Measurements from ENCODE around the gene MISP. TPM values are rescaled to one million over a fixed set of nuclear protein-coding genes. Genes with fewer than 3 reads are reported as not detected.

Gene MISP
- total and polyA plus RNA-seq, 2 experiments from 2014 or later: 43.7 to 50.9 TPM

GRCh38 chr19:748274-748598 is 2.7 kb upstream of the MISP start:
- H4K20me1 ChIP-seq (ENCODE audit: insufficient read depth, poor library complexity, severe bottlenecking): no peaks in the 10 kb centered on the region
- TF ChIP-seq, protein P1, sequence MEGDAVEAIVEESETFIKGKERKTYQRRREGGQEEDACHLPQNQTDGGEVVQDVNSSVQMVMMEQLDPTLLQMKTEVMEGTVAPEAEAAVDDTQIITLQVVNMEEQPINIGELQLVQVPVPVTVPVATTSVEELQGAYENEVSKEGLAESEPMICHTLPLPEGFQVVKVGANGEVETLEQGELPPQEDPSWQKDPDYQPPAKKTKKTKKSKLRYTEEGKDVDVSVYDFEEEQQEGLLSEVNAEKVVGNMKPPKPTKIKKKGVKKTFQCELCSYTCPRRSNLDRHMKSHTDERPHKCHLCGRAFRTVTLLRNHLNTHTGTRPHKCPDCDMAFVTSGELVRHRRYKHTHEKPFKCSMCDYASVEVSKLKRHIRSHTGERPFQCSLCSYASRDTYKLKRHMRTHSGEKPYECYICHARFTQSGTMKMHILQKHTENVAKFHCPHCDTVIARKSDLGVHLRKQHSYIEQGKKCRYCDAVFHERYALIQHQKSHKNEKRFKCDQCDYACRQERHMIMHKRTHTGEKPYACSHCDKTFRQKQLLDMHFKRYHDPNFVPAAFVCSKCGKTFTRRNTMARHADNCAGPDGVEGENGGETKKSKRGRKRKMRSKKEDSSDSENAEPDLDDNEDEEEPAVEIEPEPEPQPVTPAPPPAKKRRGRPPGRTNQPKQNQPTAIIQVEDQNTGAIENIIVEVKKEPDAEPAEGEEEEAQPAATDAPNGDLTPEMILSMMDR (IDR thresholded peaks at IDR 0.05; ENCODE audit: poor library complexity): no peak
- TF ChIP-seq EZH2phosphoT487 (IDR thresholded peaks at IDR 0.05; ENCODE audit: low read depth, severe bottlenecking, unreplicated experiment) (no peak), EZH2 (IDR thresholded peaks at IDR 0.05; ENCODE audit: borderline replicate concordance) (no peak)
- no peaks in the 10 kb centered on the region for H3K79me2 ChIP-seq
- H3K4me1 ChIP-seq (ENCODE audit: insufficient read depth): peaks cover 12% of the 10 kb centered on the region
- DNase-seq (ENCODE audit: low spot score): peak; percentile 63
- H3K4me3 ChIP-seq: no peak overlapping the region
- H3K9me2 ChIP-seq (replicated peaks; ENCODE audit: insufficient read depth): no peaks in the 10 kb centered on the region
- no peaks in the 10 kb centered on the region for H3K9me3 ChIP-seq (ENCODE audit: low read depth)
- no peak overlapping the region for H3K4me2 ChIP-seq
- H3K36me3 ChIP-seq (replicated peaks; ENCODE audit: insufficient read depth, low read depth): no peaks in the 10 kb centered on the region
- H3K27me3 ChIP-seq: no peaks in the 10 kb centered on the region
- 80% methylated on average over 9 of the region's 14 CpGs for WGBS (ENCODE audit: low lambda C conversion rate, missing lambda C conversion rate)
- H3K27ac ChIP-seq: peak overlapping the region; percentile 68
- H2AFZ ChIP-seq: no peak overlapping the region

GRCh38 chr19:749811-750210 is 1.1 kb upstream of the MISP start:
- Histone ChIP-seq H3K27me3 (no peaks in the 10 kb centered on the region), H3K4me1 (ENCODE audit: insufficient read depth) (peaks cover 23% of the 10 kb centered on the region), H2AFZ (no peak overlapping the region), H4K20me1 (ENCODE audit: insufficient read depth, poor library complexity, severe bottlenecking) (no peaks in the 10 kb centered on the region), H3K79me2 (peaks cover 15% of the 10 kb centered on the region), H3K36me3 (replicated peaks; ENCODE audit: insufficient read depth, low read depth) (no peaks in the 10 kb centered on the region), H3K9me2 (replicated peaks; ENCODE audit: insufficient read depth) (no peaks in the 10 kb centered on the region), H3K9me3 (ENCODE audit: low read depth) (no peaks in the 10 kb centered on the region), H3K27ac (peak overlapping the region; percentile 68), H3K4me2 (no peak overlapping the region), H3K4me3 (no peak overlapping the region)
- DNase-seq (ENCODE audit: low spot score): no peak
- TF ChIP-seq EZH2phosphoT487 (IDR thresholded peaks at IDR 0.05; ENCODE audit: low read depth, severe bottlenecking, unreplicated experiment) (no peak), EZH2 (IDR thresholded peaks at IDR 0.05; ENCODE audit: borderline replicate concordance) (no peak)
- TF ChIP-seq, protein P1 (IDR thresholded peaks at IDR 0.05; ENCODE audit: poor library complexity): no peak
- 84% methylated on average over 14 of the region's 14 CpGs for WGBS (ENCODE audit: low lambda C conversion rate, missing lambda C conversion rate)

- H3K9me3 ChIP-seq (ENCODE audit: low read depth): no peaks in the 10 kb centered on the region
- H3K4me3 ChIP-seq: peak overlapping the region; percentile 14
- H3K9me2 ChIP-seq (replicated peaks; ENCODE audit: insufficient read depth): no peaks in the 10 kb centered on the region
- H4K20me1 ChIP-seq (ENCODE audit: insufficient read depth, poor library complexity, severe bottlenecking): no peaks in the 10 kb centered on the region
- H3K4me1 ChIP-seq (ENCODE audit: insufficient read depth): peaks cover 23% of the 10 kb centered on the region
- DNase-seq (ENCODE audit: low spot score): peak; percentile 89
- peak overlapping the region; percentile 74 for H3K4me2 ChIP-seq
- no peaks in the 10 kb centered on the region for H3K36me3 ChIP-seq (replicated peaks; ENCODE audit: insufficient read depth, low read depth)
- H2AFZ ChIP-seq: no peak overlapping the region
- no peaks in the 10 kb centered on the region for H3K27me3 ChIP-seq
- H3K27ac ChIP-seq: peak overlapping the region; percentile 99
- no peak for TF ChIP-seq EZH2phosphoT487 (IDR thresholded peaks at IDR 0.05; ENCODE audit: low read depth, severe bottlenecking, unreplicated experiment)
- TF ChIP-seq EZH2 (IDR thresholded peaks at IDR 0.05; ENCODE audit: borderline replicate concordance): no peak
- TF ChIP-seq, protein P1 (IDR thresholded peaks at IDR 0.05; ENCODE audit: poor library complexity): no peak
- WGBS (ENCODE audit: low lambda C conversion rate, missing lambda C conversion rate): 62% methylated on average over 30 of the region's 30 CpGs
- peaks cover 34% of the 10 kb centered on the region for H3K79me2 ChIP-seq
These were observed 809 bp downstream of the MISP start for GRCh38 chr19:751501-752341.

All from hepatocyte (in vitro differentiated cells).